G401.6 (cell line): ENCODE data around the gene SNX1.
"Not testable (repeated sequence)": the region's sequence is repeated elsewhere in the genome, so short reads cannot be mapped to it uniquely, and the experiment has no call there.

Source experiments
- FAIRE-seq: peaks from 2 replicates; lab custom pipeline; 2012; peaks lifted over from hg19 to GRCh38; lab: Jason Lieb, UNC

SNX1 gene

GRCh38 chr15:64073496-64073895 is 22.3 kb upstream of the SNX1 start:
- FAIRE-seq = not testable (repeated sequence)

DNA sequence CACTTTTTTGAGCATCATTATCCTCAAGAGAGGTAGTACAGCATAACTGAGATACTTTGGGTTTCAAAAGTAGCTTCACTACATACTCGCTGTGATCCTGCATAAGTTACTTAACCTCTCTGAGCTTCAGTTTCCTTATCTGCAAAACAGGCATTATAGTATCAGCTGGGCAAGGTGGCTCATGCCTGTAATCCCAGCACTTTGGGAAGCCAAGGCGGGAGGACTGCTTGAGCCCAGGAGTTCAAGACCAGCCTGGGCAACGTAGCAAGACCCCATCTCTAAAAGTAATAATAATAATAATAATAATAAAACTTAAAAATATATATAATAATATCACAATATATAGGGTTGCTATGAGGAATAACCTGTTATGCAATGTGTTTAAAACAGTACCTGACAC is 13.0 kb upstream of the SNX1 start:
- no peak for FAIRE-seq

GRCh38 chr15:64089543-64090280 is 6.1 kb upstream of the SNX1 start:
- FAIRE-seq = no peak

DNA sequence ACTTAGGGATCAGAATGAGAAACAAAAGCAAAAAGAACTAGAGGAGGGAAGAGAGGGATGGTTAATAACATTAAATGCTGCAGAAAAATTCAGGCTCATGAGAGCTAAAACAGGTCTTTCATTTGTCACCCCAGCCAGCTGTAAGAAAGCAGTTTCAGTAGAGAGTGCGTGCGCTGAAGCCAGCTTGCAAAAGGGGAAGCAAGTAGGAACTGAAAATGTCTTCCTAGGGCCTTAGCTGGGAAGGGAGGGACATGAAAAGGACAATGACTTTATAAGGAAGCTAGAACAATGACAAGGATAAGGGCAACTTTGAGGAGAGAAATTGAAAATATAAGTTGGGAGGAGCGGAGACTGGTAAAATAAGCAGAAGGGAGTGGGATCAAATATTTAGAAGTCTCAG is 5.3 kb upstream of the SNX1 start:
- no peak for FAIRE-seq

DNA sequence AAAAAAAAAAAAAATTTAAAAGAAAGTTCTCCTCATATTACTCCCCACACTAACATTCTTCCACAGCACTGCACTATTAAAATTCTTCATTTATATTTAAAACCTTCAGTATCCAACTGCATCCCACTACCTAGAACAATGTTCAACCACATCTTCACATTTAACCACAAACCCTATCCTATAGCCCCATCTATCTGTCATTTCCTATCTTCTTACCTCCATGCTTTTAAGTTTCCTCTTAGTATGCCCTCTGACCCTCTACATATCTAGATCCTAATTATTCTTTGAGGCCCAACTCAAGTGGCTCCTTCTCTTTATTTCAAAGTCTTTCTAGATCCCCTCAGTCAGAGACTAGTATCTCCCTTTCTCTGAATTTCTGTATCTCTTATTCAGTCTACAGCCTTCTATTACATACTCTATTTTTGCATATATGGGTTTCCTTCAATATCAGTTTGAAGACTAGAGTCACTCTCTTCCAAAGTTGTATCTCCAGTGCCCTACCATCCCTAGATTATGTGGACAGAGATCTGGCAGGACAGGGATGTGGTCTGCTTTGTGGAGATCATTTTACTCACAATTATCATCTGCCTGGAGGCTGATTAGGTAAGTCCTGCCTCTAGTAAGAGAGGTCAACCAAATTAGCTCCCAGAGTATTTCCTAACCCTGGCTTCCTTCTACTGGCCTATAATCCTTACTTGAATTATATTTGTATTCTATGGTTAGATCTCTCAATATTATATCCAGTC is 3.5 kb upstream of the SNX1 start:
- FAIRE-seq = no peak

GRCh38 chr15:64092864-64093626 is 2.7 kb upstream of the SNX1 start:
- FAIRE-seq = no peak

DNA sequence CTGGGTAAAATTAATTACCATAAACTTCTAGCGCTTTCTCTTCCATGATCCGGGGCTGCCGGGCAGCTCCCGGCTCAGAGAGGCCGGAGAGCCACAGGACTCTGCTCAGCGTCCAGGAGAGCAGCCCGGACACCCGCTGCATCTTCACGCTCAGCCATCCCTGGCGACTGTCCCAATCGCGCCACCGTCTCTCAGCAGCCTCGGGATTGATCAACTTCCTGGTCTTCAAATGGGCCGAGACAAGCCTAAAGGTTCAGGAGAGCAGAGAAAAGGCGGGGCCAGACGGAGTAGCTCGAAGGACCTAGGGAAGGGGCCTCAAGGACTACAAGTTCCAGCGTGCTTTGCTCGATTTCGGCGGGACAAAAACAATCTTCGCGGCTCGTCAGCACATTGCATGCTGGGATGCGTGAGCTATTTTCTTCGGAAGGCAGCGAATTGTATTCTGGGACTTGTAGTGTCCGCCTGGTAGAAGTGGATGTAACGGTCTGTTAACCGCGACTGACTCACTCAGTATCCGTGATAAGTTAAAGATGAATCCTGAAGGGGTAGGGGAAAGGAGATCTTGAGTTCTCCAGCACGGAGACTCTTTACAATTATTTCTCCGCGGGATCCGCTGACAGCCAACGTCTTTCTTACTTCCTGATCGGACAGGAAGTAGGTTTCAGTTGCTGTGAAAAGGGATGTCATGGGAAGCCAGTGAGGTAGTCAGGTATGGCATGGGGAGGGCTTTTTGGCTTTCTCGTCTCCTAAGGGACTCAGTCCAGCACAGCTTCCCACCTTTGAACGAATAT is 2.0 kb upstream of the SNX1 start, which contains the start of gene CIAO2A:
Gene CIAO2A (minus strand): TSS at position 212 of the 791 bp plus-strand sequence. CDS start 70 bp downstream, at position 142.
- FAIRE-seq = peak; percentile 97

GRCh38 chr15:64095431-64095794 is 369 bp upstream of the SNX1 start:
- no peak for FAIRE-seq

DNA sequence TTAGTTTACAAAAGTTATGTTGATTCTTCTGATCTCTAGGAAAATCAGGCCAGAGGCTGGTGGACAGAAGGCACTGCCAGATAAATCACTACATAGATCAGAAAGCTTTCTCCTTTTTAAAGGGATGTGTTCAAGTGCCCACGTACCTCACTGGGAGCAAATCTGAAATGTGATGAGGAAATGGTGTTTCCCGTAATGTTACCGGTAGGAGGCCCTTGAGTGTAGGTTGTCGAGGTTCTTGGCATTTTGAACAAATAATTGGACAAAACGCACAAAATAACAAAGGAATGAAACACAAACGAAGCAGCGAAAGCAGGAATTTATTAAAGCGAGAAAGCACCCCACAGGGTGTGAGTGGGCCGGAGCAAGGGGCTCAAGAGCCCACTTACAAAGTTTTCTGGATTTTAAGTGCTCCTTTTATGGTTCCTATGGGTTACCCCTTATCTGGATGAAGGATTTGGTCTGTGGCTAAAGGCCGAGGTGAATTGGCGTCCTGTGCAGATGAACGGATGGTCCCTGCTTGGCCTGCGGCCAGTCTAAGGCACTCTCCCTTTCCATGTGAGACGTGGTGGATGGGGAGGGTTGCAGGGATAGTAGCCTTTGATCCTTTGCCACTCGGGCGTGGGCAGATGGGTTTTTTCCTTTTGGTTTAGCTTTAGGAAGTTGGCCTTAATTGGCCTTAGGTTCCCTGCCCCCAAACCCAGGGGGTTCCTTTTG is 1.0 kb downstream of the SNX1 start:
- no peak for FAIRE-seq

- FAIRE-seq = no peak
Measured at GRCh38 chr15:64099379-64099778, 3.6 kb downstream of the SNX1 start.

GRCh38 chr15:64100958-64101357 is 5.2 kb downstream of the SNX1 start:
- no peak for FAIRE-seq

- FAIRE-seq = no peak
Measured at GRCh38 chr15:64102497-64102896, 6.7 kb downstream of the SNX1 start.

- no peak for FAIRE-seq
Measured at GRCh38 chr15:64105113-64105704, 9.4 kb downstream of the SNX1 start.

DNA sequence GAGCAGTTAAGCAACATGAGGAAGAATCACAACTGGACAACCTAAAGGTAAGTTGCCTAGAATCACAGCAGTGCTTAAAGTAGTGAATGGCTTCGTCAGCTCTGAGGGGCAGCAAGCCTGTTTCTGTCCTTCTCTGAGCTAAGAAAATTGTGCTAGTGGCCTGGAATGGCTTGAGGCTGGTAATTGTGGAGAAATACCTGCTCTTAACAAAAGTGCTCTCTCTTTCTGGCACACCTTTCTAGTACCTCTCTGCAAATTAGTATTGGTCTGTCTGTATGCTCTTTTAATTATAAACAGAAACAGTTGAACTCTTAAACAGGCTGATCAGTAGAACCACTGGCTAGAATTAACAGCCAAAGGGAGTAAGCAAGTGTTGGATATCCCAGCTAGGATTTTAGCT is 11.6 kb downstream of the SNX1 start:
- FAIRE-seq = no peak

DNA sequence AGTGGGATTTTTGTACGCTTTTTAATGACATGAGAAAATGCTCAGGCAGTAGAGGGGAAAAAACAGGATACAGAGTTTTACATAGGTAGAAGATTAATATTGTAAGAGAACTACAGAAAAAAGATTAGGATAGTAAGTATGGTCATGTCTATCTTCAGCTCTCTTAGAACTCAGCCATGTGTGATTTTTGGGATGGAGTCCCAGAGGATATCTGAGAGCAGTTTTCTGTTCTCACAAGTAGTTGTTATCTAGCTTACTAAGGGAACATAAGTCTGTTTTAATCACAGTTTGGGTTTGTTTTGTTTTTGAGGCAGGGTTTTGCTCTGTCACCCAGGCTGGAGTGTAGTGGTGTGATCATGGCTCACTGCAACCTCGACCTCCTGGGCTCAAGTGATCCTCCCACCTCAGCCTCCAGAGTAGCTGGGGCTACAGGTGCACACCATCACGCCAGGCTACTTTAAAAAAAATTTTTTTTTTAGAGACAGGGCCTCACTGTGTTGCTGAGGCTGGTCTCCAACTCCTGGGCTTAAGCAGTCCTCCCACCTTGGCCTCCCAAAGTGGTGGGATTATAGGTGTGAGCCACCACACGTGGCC is 14.4 kb downstream of the SNX1 start:
- not testable (repeated sequence) for FAIRE-seq

DNA sequence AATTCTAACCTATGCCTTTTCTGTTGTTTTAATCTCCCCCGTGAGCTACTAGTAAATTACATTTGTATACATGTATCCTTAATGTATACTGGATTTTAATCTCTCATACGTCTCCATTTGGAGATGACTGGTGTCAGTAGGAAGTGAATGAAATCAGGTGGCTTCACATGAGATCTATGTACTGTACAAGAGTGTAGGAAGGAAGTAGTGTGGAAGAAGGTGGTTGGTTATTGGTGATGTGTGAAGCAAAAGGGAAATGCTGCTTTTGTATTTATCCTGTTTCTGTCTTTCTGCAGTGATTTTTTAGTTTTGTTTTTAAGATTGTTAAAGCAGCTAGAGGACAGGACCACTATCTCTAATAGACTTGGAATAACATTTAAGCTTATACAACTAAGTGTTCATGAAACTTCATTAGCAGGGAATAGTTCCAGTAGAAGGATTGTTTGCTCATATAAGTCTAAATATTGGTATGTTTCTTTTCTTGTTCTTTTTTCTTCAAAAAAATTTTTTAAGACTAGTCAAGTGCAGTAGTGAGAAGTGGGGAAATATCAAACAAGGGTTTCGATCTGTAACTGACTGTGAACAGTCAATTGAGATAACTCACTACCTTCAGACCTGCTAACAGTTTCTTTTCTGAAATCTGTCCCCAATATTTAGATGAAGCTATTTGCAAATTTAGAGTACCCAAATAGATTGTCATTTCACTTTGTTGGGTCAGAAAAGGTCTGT is 15.3 kb downstream of the SNX1 start:
- no peak for FAIRE-seq

GRCh38 chr15:64111679-64112050 is 15.9 kb downstream of the SNX1 start:
- no peak for FAIRE-seq

GRCh38 chr15:64112073-64112772 is 16.4 kb downstream of the SNX1 start:
- no peak for FAIRE-seq

GRCh38 chr15:64112904-64113303 is 17.1 kb downstream of the SNX1 start:
- FAIRE-seq = no peak
